Body of pancreas (tissue), 4 donors: ENCODE results near the gene TATDN2.

Experiments used
- CTCF ChIP-seq, 7 experiments: fragments of 450-650 bp in 4 of 7; fragments of 200-600 bp in 3 of 7; sonication (generic) in 3 of 7; IDR thresholded peaks; one replicate each; pipeline ENCODE4 v1.5.1; 2016 to 2019; ENCODE audit warnings: antibody characterized with exemption in 7 of 7
- POLR2A ChIP-seq, 3 donors: fragments of 450-650 bp; IDR thresholded peaks; one replicate each; pipeline ENCODE4 v1.6.1; 2016; ENCODE audit warnings: antibody characterized with exemption in 3 of 3, mild to moderate bottlenecking in 2 of 3

GRCh38 chr3:10283638-10284037 is 35.4 kb downstream of the TATDN2 start:
- TF ChIP-seq CTCF (IDR thresholded peaks at IDR 0.05): no peak
- TF ChIP-seq POLR2A (IDR thresholded peaks at IDR 0.05): no peak
